HepG2 (cell line): ENCODE results near the gene ELP4.

ENCODE experiments used
- POLR2AphosphoS5 ChIP-seq: IDR thresholded peaks from 2 replicates; pipeline ENCODE4 v1.6.1; 2012; ENCODE audit warnings: low read depth, low read length
- TF ChIP-seq, protein P1 (sequence below): sonication (generic); formaldehyde crosslinking; IDR thresholded peaks from 2 replicates; pipeline ENCODE4 v1.5.0; 2020; ENCODE audit warnings: mild to moderate bottlenecking, missing genetic modification reagents, moderate library complexity
- TF ChIP-seq, protein P2 (sequence below): sonication (generic); formaldehyde crosslinking; IDR thresholded peaks from 2 replicates; pipeline ENCODE4 v1.4.0; 2020; ENCODE audit warnings: mild to moderate bottlenecking, missing genetic modification reagents

GRCh38 chr11:31828217-31828616 lies 318.6 kb downstream of the ELP4 start:
- TF ChIP-seq, protein P1, sequence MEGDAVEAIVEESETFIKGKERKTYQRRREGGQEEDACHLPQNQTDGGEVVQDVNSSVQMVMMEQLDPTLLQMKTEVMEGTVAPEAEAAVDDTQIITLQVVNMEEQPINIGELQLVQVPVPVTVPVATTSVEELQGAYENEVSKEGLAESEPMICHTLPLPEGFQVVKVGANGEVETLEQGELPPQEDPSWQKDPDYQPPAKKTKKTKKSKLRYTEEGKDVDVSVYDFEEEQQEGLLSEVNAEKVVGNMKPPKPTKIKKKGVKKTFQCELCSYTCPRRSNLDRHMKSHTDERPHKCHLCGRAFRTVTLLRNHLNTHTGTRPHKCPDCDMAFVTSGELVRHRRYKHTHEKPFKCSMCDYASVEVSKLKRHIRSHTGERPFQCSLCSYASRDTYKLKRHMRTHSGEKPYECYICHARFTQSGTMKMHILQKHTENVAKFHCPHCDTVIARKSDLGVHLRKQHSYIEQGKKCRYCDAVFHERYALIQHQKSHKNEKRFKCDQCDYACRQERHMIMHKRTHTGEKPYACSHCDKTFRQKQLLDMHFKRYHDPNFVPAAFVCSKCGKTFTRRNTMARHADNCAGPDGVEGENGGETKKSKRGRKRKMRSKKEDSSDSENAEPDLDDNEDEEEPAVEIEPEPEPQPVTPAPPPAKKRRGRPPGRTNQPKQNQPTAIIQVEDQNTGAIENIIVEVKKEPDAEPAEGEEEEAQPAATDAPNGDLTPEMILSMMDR (CRISPR knock-in tag) = no peak
- TF ChIP-seq, protein P2, sequence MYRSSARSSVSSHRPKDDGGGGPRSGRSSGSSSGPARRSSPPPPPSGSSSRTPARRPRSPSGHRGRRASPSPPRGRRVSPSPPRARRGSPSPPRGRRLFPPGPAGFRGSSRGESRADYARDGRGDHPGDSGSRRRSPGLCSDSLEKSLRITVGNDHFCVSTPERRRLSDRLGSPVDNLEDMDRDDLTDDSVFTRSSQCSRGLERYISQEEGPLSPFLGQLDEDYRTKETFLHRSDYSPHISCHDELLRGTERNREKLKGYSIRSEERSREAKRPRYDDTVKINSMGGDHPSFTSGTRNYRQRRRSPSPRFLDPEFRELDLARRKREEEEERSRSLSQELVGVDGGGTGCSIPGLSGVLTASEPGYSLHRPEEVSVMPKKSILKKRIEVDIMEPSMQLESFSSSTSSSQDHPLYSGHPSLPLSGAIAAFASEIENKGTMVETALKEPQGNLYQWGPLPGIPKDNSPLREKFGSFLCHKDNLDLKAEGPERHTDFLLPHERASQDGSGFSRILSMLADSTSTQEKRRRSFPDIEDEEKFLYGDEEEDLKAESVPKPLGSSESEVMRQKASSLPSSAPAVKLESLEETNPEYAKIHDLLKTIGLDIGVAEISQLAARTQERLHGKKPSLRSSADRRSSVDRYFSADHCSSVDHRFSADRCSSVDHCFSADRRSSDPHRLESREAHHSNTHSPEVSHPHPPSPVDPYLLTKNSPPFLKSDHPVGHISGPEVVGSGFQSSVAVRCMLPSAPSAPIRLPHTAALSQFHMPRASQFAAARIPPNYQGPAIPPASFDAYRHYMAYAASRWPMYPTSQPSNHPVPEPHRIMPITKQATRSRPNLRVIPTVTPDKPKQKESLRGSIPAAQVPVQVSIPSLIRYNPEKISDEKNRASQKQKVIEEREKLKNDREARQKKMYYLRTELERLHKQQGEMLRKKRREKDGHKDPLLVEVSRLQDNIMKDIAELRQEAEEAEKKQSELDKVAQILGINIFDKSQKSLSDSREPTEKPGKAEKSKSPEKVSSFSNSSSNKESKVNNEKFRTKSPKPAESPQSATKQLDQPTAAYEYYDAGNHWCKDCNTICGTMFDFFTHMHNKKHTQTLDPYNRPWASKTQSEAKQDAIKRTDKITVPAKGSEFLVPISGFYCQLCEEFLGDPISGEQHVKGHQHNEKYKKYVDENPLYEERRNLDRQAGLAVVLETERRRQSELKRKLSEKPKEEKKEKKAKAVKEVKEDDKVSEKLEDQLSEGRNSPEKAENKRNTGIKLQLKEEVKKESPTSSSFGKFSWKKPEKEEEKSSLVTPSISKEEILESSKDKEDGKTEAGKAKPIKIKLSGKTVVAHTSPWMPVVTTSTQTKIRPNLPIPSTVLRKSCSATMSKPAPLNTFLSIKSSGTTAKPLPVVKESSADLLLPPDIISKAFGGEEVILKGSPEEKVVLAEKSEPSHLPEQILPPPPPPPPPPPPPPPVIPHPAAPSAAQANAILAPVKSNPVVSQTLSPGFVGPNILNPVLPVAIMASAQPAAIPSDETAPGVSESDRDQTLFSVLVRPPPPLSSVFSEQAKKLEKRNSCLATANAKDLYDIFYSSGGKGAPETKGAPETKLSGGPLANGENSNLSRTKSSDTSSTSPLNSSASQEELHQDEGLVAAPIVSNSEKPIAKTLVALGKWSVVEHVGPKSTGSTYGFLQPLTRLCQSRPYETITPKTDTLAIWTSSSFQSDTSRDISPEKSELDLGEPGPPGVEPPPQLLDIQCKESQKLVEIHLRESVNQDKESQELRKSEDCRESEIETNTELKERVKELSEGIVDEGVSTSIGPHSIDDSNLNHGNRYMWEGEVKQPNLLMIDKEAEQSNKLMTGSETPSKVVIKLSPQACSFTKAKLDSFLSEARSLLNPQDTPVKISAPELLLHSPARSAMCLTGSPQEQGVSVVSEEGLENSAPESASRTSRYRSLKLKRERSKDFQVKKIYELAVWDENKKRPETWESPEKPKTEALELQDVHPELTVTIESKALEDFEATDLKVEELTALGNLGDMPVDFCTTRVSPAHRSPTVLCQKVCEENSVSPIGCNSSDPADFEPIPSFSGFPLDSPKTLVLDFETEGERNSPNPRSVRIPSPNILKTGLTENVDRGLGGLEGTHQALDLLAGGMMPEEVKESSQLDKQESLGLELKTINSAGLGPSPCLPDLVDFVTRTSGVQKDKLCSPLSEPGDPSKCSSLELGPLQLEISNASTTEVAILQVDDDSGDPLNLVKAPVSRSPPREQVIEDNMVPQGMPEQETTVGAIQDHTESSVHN (CRISPR knock-in tag) = no peak
- TF ChIP-seq POLR2AphosphoS5 = no peak
